ENCODE results near the gene TSPOAP1.

TSPOAP1 gene

GRCh38 chr17:58312829-58313228 is 15.8 kb downstream of the TSPOAP1 start:
- no peak for DNase-seq (ENCODE audit: low read depth)
- no peak; the same call in 1 of the 2 replicates for TF ChIP-seq CTCF (conservative IDR thresholded peaks at IDR 0.05; ENCODE audit: low read length)

DNA sequence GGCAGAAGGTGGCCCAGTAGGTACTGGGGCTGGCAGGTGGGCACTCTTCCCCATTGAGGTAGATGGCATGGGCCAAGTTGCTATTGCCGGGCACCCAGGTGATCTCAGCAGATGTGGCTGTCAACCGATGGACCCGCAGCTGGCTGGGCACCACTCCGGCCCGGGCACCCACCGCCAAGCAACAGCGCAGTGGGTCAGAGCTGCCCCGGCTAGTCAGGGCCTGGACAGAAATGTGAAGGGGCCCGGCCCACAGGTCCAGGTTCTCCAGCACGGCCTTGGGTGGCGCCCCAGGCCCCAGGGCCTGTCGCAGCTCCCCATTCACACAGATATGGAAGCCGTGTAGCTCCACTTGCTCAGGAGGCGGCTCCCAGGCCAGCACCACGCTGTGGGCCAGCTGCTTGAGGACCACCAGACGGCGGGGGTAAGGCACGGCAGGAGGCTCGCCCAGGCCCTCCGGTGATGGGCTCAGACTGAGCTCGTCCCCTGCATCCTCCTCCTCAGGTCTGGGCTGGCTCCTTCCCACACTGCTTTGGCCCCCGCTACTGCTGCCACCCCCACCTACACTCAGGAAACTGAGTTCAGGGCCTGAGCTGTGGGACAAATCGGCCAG is 16.5 kb downstream of the TSPOAP1 start:
- no peak overlapping the region for H3K4me3 ChIP-seq (ENCODE audit: low read length)
- TF ChIP-seq CTCF (conservative IDR thresholded peaks at IDR 0.05; ENCODE audit: low read length): no peak
- no peak for DNase-seq (ENCODE audit: low read depth)

More at GRCh38 chr17:58312829-58313228, 15.8 kb downstream of the TSPOAP1 start:
- H3K4me3 ChIP-seq (ENCODE audit: low read length): no peak overlapping the region

DNA sequence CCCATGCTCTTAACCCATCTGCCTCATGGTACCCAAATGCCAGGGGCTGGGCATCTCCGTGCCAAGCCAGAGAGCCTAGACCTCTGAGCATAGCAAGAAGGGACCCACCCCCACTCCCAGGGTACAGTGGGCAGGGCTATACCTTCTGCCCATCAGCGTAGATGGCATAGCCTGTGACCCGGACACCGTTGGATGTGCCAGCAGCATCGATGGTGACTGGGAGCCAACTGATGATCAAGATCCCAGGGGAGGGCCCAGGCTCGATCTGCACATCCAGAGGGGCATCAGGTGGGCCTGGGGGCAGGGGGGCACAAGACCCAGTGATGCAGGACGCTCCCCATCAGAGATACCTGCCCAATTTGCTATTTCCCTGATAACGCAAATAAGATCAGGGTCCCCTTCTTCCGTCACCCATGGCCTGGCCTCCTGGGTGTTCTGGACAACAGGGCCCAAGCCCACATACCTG is 17.1 kb downstream of the TSPOAP1 start:
- no peak for DNase-seq (ENCODE audit: low read depth)
- no peak for TF ChIP-seq CTCF (conservative IDR thresholded peaks at IDR 0.05; ENCODE audit: low read length)
- H3K4me3 ChIP-seq (ENCODE audit: low read length): no peak overlapping the region

DNA sequence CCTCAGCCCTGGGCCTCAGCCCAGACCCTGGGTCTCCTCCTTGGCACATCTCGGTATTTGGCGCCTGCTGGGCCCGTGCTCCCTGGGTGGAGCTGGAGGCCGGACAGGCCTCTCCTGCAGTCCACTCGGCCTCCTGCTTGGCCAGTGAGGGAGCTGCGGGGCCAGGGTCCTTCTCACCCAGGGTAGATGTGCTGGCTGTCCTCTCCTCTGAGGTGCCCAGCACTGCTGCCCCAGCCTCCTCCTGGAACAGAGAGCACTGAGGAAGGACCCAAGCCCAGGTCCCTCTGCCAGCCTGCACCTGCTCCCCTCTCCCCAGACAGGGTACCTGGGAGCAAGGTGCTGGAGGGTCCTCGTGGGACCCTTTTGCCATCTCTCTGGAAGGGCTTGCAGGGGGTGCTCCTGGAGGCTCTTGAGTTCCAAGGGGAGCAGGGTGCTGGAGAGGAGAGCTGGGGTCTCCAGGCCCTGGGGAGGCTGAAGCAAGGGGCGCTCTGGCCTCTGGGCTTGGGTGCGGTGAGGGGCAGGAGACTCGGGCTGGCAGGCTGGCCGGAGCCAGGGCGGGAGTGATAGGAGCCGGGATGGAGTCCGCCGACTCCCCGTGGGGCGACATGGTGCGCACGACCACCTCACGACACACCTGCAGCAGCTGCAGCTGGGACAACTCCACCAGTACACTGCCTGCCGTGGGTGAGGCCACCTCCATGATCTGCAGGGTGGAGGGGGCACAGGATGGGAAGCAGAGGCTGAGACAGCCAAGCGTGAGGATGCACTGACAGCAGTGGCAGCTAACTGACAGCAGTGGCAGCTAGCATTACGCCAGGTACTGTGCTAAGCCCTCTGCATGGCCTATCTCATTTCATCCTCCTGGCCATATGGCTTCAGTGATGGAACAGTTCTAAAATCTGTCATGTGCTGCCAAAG is 17.8 kb downstream of the TSPOAP1 start:
- no peak overlapping the region for H3K4me3 ChIP-seq (ENCODE audit: low read length)
- no peak for TF ChIP-seq CTCF (conservative IDR thresholded peaks at IDR 0.05; ENCODE audit: low read length)
- DNase-seq (ENCODE audit: low read depth): no peak

DNA sequence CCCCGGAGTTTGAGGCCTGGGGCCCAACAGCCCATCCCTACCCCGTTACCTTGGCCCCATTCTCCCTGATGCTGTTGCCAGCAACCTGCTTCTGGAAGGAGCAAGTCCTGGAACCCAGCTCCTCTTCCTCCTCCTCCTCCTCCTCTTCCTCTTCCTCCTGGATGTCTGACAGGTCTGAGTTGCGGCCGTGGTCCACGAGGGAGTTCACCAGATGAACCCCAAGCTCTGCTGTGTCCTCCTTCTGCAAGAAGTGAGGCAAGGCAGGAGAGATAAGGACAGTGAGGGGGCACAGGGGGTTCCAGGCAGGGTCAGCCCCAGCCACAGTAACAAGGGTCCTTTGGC is 18.7 kb downstream of the TSPOAP1 start:
- H3K4me3 ChIP-seq (ENCODE audit: low read length): no peak overlapping the region
- TF ChIP-seq CTCF (conservative IDR thresholded peaks at IDR 0.05; ENCODE audit: low read length): no peak
- no peak for DNase-seq (ENCODE audit: low read depth)

DNA sequence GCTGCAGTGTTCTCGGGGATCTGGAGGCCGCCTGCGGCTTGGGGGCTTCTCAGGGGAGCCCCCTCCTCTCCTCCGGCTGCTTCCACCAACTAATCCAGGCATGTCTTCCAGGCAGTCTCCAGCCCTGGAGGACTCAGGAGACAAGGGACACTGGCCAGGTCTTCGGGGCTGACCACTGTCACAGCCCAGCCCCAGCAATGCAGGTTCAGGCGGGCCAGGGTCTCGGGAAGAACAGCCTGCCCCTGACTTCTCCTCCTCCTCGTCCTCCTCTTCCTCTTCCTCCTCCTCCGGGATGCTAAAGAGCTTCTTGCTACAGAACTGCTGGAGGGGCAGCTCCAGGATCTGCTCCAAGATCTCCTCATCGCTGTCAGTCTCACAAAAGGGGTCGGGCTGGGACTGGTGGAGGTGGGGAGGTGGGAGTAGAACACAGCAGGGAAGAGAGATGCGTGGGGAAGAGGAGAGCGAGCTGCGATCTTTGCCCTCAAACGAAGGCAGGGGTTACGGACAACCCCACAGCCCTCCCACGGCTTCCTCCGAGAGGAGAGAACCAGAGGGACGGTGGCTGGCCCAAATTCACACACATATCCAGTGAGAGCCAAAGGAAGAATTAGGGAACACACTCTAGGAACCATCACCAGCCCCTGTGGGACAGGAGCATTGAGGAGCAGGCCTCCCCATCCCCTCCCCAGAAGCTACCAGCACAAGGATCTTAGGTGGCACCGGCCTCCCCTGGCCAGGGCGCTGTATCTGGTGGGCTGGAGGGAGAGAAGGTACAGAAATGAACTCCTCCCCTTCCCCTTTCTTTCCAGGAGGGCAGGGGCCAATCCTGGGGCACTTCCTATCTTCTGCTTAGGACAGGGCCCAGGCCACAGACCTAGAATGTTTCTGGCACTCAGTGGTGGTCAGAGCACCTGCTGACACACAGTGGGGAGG is 19.3 kb downstream of the TSPOAP1 start:
- DNase-seq (ENCODE audit: low read depth): no peak
- no peak overlapping the region for H3K4me3 ChIP-seq (ENCODE audit: low read length)
- no peak for TF ChIP-seq CTCF (conservative IDR thresholded peaks at IDR 0.05; ENCODE audit: low read length)

All from AG10803 (cell line).